A549 treated with Mapracorat at 1 μM for 4 hours (cell line): ENCODE measurements around the gene SRGAP3. TPM values are rescaled to one million over a fixed set of nuclear protein-coding genes. Genes with fewer than 3 reads are reported as not detected.

Source experiments
- total RNA-seq: library from RNA; stranded (reverse); fragments of 200-300 nt; extraction: Qiagen RNA extraction; gene quantifications from 5 replicates; pipeline ENCODE4 v1.2.3, GENCODE V29; 2022

SRGAP3 gene
- total RNA-seq, result 0.67 to 1.4 TPM (median 0.82 TPM) in 5 replicates

GRCh38 chr3:9249273-9250192, at the start of gene SRGAP3:
TSS of gene SRGAP3 (minus strand) at chr3:9249646. CDS start at chr3:9248951, 695 bp downstream.

GRCh38 chr3:8963137-8963853, 286.2 kb downstream of the SRGAP3 start, which contains the start of gene RAD18:
TSS of gene RAD18 (minus strand) at chr3:8963472. CDS start at chr3:8963385, 87 bp downstream.

Other genes starting within 250 kb of the SRGAP3 start
- gene THUMPD3, start 113.4 kb upstream of the SRGAP3 start, total RNA-seq, result 45.7 to 61.7 TPM (median 51.3 TPM) in 5 replicates
- 39.2 to 49.5 TPM (median 46.5 TPM) in 5 replicates for gene SETD5, start 148.0 kb upstream of the SRGAP3 start, total RNA-seq